ENCODE measurements around the gene CDC7.
A peak's percentile ranks its signal among the peaks of the same experiment; 100 is the strongest.

Gene CDC7

DNA sequence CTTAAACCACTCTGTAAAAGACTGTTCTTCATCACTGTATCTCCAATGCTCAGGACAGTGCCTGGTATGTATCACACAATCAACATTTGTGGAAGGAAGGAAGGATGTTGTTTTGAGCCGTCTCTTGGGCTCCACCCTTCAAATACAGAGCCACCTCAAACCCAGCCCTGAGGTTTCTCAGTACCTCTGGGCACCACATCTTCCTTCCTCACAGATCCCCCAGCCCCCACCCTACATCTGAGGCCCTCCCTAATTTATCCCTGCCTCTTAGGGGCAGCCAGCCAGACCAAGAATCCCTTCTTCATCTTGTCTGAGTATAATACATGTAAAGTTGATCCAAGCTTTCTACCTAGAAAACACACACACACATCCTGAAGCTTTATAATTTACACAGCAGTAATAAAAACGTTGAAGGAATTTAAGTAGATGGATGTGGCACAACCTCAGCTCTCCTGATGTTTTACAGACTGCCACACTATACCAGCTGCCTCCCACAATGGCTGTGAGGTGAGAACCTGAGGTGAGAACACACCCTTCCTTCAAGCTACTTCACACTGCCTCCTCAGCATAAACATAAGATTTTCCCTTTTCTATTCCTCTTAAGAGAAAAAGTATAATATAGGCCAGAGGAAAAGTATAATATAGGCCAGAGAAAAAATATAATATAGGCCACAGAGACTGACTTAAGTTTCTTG is 48.5 kb downstream of the CDC7 start:
- no peak for DNase-seq (ENCODE audit: low read depth)

DNA sequence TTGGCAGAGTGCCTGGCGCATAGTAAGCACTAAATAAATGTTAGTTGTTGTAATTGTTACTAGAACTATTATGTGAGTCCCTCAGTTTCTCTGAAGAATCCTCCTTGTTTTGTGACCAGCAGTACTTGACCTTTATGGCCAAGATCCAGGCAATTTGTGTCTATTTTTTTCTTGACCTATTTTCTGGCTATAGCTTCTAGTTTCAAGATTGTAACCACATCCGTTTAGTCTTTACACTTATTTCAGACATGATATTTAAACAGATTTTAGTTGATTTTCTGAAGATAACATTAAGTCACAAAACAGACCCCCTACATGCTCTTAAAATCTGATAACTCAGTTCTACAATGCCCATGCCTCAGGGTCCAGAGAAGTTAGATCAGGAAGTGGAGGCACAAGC is 50.3 kb downstream of the CDC7 start:
- DNase-seq (ENCODE audit: low read depth), result no peak

DNA sequence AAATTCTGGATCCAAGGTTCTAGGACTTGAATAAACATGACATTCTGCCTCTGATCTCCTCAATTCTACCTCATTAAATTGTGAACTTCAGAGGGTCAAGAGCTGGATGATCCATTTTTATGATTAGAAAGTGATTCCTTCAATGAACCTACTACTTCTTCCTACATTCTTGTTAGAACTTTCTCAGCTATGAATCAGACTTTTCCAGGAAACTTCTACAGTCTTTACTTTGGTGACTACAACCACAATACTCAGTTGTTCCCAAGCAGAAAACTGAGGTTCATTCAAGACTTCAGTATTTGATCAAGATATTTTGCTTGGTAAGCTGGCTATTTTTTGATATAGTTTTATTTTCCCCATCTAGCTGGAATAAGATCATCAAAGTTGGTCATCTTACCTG is 51.4 kb downstream of the CDC7 start:
- no peak for DNase-seq (ENCODE audit: low read depth)

DNA sequence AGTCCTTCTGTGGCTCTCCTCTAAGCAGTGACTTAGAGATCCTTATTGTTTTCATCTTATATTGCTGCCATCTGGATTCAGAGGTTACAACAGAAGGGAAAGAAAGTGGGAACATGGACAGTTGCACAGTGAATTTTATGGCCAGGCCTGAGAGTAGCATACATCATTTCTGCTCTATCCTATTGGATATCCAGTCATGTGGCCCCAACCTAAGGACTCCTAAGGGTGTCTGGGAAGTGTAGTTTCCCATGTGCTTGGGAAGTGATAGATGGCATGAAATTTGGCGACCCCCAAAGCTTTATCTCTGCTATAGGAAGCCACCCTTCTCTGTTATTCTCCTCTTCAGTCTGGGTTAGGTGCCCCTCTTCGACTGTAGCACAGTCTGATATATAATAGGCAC is 51.9 kb downstream of the CDC7 start:
- no peak for DNase-seq (ENCODE audit: low read depth)

DNA sequence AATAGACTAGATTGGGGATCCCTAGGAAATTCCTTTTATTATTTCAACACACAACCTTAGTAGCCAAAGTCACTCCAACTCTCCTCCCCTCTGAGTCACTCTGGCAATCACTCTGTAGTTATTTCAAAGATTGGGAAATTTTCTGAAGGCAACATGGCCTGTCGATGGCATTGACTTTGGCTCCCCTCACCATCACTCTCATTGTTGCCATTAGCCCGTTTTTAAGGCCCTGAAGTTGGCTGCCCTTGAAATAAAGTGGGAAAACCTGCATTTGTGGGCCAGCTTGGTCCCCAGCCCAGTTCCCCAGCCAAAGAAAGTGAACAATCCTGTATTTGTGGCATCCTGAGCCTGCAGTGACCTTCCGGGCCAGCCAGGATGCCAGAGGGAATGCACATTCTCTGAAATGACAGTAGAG is 52.5 kb downstream of the CDC7 start:
- peak; percentile 90 for DNase-seq (ENCODE audit: low read depth)

DNA sequence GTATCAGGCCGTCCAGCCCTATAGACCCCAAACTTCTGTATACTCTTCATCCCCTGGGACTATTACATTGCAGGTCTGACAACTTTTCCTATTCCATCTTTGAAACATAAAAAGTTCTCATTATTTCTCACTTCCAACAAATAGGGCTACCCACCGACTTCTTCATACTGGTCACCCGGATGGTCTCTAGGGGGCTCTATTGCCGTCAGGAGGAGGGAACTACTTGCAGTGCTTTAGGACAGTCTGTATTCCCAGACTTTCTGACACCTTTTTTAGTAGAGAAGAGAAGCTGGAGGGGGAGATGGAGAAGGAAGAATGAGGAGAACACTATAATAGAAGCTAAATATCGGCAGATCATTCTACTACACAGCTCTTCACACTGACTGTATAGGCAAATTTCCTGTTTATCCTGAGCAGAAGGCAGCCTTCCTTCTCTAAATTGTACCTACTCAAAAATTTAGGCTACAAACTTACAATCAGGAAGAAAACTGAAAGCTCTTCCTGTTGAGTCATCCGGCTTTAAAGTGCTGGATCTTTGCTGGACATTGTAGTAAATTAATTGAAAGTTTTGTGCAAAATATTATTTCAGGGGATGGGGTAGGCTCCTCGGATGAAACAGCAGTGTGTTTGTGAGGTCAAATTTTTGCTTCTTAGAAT is 54.6 kb downstream of the CDC7 start:
- DNase-seq (ENCODE audit: low read depth), result no peak

DNA sequence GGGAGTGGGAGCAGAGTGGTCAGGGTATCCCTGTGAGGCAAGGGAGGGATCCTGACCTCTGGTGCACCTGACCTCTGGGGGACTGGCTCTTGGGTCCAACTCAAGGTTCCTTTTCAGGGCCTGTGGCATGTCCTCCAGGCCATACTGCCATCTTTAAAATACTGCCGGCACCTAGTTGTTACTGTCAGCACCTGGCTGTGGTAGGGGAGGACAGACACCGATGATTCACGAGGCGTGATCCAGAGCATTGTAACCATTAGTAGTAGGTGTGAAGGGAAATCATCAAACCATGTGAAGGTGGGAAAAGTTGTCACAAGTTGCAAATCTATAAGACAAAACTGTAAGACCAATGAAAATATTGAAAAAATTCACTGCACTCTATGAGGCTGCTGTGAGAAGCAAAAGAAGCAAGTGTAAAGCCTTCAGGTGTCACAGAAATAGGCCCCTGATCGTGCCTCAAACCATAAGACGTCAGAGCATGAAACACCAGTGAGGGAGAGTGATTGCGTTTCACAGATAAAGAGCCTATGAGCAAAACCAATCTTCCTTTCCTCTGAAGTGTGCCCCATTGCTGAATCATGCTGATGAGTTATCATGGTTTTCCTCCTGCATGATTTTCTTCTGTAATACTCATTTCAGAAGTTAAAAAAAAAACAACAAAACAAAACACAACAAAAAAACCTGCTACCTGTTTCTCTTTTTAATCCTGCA is 55.3 kb downstream of the CDC7 start:
- DNase-seq (ENCODE audit: low read depth), result peak; percentile 69

DNA sequence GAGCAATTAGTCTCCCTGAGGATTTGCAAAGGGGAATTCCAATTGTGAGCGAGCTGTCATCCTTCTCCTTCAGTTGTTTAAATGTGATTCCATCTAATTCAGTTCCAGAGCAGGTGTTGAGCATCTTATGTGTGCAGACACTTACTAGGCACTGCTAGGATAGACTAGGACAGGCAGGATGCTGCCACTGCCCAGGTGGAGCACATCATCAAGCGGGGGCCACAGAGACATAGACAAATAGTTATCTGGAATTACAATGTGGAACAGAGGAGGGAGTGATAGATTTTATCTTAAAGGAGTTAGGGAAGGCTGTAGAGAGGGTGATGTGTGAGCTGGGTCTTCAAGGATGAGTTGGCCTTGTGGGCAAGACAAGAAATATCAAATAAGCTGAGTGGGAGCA is 55.9 kb downstream of the CDC7 start:
- no peak for DNase-seq (ENCODE audit: low read depth)

DNA sequence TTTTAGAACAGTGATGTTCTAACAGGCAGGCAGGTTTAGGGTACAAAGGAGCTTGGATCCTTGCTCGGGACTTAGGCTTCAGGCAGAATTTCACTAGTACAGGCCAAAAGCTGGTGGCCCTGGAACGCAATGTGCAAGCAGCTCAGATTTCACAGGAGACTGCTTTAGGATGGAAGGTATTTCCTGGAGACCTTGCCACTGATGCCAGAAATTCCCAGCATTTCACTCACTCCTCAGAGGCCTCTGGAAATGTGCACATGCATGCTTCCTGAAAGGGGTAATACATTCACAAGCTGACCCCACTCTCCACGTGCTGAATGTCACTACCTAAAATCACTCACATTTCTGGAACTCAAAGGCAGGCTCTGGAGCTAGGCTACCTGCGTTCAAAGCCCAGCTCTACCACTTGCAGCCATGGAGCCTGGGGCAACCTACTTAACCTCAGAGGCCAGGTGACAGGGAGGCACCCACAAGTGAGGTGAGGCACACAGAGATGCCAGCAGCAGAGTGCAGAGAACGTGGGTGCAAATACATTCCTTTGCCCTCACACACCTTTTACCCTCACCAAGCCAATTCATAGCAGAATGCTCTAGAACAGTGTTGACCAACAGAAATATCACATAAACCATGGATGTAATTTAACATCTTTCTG is 56.5 kb downstream of the CDC7 start:
- DNase-seq (ENCODE audit: low read depth), result no peak

DNA sequence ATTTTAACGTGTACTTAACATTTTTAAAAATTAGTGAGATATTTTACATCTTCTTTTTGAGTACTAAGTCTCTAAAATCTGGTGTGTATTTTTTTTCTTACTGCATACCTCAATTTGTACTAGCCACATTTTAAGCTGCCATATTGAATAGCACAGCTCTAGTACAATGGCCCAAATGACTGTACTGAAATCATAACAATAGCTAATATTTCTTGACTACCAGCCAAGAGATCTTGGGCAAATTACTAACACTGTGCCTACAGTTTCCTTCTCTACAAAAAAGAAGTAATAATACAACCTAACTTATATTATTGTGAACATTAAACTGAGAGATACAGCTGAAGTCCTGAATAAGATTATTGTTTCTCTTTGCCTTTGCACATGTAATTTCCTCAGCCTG is 57.2 kb downstream of the CDC7 start:
- no peak for DNase-seq (ENCODE audit: low read depth)

DNA sequence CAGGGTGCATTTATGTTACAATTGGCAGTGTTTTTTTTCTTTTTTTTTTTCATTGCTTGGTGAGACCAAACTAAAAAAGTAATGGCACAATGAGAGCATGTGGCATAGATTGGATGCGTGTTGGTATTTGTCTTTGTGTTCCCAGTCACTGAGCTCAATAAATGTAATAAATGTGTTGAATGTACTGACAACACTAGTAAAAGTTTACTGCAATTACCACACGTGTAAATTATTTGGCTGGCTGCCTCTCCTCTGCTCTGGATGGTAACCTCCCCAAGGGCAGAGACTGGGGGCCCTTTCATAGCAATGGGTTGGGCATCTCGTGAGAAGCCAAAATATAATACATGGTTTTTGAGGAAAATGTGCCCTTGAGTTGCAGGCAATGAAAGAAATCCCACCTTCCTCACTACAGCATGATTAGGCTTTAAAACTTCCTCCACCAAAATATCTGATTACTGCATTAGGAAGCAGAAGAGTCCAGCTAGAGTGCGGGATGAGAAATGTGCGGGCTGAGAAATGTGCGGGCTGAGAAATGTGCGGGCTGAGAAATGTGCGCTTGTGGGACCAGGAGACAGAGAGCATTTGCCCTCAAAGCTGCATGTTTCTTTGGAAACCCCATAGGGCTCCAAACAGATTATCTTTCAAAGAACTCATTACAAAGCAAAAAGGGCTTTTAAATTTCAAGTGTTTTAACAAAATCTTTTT is 58.5 kb downstream of the CDC7 start:
- no peak for DNase-seq (ENCODE audit: low read depth)

DNA sequence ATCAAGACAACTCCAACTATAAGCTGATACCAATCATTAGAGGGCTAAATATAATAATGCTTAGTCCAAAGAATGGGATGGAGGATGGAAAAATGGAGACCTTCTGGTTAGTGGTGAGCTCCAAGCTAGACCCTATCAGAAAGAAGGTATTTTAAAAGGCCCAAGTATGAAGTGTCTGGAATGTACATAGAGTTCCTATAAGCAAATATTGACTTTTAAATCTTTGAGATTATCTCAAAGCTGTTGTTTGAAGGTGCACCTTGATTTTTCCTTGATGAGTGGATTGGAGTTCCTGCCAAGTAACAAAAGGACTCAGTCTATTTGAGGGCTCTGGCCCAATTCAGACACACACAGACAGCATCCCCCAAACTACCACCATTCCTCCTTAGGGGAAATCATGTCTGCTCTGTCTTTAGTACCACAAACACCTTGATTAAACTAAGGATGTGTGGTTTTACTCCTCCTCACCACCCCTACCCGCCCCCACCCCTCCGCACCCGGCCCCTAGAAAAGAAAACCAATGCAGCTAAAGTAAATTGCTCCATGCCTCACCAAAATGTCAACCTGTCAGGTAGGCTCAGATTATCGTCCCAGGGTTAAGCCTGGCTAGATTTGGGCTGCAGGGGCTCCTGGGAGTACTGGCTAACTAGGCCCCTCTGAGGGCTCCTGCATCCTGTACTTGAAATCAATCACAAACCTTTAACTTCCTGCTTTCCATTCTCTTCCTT is 59.4 kb downstream of the CDC7 start:
- DNase-seq (ENCODE audit: low read depth), result no peak

DNA sequence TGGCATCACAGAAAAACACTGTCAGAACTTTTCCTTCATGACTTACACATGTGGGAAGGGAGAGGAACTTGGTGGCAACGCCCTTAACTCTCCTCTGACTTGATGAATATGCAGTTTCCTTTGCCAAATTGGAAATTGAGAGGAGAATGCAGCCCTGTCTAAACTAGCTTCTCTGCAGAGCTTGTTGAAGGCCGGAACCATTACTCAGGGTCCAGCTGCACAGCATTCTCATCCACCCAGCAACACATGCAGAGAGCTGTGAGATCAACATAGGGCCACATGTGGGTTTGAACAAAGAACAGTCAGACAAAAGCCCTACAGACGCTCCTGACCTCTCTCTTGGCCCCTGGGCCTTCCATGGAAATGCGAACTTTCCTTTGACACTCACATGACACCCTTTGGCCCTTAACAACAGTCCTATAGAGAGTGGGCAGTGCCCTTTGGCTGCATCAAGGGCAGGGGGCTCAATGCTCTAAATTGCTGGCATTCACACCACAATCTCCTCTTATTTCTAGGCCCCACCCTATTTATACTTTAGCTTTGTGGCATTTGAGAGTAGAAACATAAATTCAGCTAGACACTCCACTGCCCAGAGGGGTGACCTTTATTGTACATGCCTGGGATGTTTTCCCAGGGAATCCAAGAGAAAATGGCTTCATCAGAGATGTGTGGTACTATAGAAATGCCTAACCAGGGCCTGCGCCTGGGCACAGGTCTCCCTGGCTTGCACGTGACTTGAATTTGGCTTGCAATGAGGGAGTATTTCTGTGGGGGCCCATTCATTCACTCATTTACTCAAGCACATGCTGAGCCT is 64.4 kb downstream of the CDC7 start:
- peak; percentile 82 for DNase-seq (ENCODE audit: low read depth)

DNA sequence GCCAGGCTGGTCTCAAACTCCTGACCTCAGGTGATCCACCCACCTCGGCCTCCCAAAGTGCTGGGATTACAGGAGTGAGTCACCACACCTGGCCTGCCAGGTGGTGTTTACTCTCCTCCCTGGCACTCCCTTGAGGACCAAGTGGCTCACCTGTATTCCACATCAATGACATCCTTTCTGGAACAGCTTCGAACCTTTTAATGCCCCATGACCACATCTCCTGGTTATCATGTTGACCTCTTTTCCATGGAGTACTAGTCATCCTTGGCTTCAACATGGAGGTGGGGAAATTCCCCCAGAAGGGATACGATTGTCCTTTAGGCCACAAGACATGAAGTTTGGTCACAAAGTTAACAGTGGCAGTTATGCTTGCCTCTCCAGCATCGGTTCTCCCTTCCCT is 66.9 kb downstream of the CDC7 start:
- DNase-seq (ENCODE audit: low read depth), result no peak

DNA sequence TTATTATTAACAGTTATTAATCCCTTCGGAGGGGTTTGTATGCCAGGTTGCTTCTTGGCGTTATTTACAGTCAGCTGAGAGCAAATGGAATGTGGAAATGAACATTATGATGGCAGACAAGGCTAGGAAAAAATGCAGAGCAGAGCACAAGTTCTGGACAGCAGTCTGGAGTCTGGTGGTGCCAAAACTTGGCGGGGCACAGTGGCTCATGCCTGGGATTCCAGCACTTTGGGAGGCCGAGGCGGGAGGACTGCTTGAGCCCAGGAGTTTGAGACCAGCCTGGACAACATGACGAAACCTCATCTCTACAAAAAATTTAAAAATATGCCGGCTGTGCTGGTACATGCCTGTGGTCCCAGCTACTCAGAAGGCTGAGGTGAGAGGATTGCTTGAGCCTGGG is 67.6 kb downstream of the CDC7 start:
- DNase-seq (ENCODE audit: low read depth), result no peak

DNA sequence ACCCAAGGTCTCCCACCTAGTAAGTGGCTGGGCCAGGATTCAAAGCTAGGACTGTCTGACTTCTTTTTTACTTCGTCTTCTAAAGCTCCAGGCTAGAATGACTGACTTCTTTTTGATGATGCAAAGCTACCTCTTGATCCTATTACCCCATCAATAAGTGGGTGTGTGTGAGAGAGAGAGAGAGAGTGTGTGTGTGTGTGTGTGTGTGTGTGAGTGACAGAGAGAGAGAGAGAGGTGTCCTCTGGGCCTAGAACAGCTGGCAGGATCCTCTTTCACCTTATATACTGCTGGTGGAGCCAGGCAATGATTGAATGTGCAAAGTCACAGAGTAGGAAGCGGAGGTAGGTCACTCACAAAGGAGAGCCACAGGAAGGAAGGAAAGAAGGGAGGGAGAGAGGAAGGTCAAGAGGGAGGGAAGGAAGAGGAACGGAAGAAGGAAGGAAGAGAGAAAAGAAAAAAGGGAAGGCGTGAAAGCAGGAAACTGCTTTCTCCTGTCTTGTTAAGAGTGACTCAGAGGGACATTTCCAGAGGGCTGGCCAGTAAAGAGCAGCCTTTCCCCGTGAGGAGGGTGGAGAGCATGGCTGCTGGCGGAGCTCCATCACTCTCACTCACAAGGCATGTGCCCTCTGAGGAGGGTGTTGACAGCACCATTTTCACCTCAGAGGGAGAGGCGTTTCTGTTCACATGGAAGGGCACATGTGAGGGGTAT is 68.9 kb downstream of the CDC7 start:
- peak; percentile 95 for DNase-seq (ENCODE audit: low read depth)

DNA sequence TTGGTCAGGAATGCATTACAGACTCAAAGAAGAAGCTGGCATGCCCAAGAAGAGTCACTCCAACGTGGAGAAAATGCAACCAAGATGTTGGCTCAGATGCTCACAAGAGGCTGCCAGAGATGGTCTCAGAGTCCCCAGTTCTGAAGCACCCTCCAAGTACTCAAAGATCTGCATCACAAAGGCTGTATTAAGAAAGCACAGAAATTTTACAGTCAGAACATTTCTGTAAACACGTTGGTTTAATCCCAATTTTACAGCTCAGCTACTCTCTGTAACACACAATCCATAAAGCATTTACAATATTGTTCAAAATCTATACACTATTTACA is 69.4 kb downstream of the CDC7 start:
- DNase-seq (ENCODE audit: low read depth), result no peak

DNA sequence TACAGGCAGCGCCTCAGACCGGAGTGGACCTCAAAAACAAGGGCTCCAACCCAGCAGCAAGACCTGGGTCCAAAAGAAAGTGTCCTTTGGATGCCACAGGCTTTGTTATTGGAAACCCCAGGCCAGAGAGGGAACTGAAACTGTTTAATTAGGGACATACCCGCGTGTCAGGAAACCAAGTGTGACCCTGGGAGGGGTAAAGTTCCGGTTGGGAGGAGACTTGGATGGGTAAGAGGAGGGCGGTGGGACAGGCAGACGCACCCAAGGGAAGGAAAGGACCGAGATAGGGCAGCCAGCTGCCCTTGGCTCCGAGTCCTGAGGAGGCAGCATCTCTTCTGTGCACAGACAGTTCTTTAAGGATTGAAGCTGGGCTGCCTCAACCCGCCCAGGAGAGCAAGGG is 71.4 kb downstream of the CDC7 start:
- DNase-seq (ENCODE audit: low read depth), result no peak
